Lower leg skin (tissue), 4 donors: ENCODE results near the gene GJC2. TPM values are rescaled to one million over a fixed set of nuclear protein-coding genes. Genes with fewer than 3 reads are reported as not detected.

Source experiments
- DNase-seq, 2 donors: peaks; one replicate each; pipeline ENCODE4 v3.0.0-alpha.2; 2019; ENCODE audit warnings: low spot score in 2 of 2
- H3K4me3 ChIP-seq: fragments of 200-600 bp; sonication (generic); 2 replicates; pipeline ENCODE4 v1.5.1; 2017; ENCODE audit warnings: mild to moderate bottlenecking, low read depth; ENCODE audit not compliant: poor library complexity, severe bottlenecking
- POLR2A ChIP-seq, 2 donors: fragments of 450-650 bp; IDR thresholded peaks; one replicate each; pipeline ENCODE4 v1.6.1; 2016 to 2017; ENCODE audit warnings: antibody characterized with exemption in 2 of 2, mild to moderate bottlenecking in 1 of 2, moderate library complexity in 1 of 2
- WGBS, 2 donors: methylation state at CpG; one replicate each; pipeline ENCODE4 v1.1.5; 2018; 5-methylcytosine and 5-hydroxymethylcytosine counted together
- intact Hi-C: fragments of 100-400 bp; cut with DNase I; formaldehyde crosslinking; loops from one replicate; pipeline ENCODE4 v1.15.0; 2023; ENCODE audit warnings: low total_unique reads
- total RNA-seq, 4 donors: library from RNA; depleted of rRNA; stranded (reverse); fragments of >200 nt; gene quantifications; one replicate each; pipeline ENCODE4 v1.1.0, GENCODE V29; 2016
- TF ChIP-seq, protein P1 (sequence below), 3 donors: fragments of 450-650 bp; IDR thresholded peaks; one replicate each; pipeline ENCODE4 v1.5.1; 2016; ENCODE audit warnings: antibody characterized with exemption in 3 of 3, mild to moderate bottlenecking in 3 of 3, moderate library complexity in 2 of 3

GJC2 gene
- total RNA-seq, 4 donors from 2014 or later, result 1.3 to 3.3 (median 2.6) TPM

DNA sequence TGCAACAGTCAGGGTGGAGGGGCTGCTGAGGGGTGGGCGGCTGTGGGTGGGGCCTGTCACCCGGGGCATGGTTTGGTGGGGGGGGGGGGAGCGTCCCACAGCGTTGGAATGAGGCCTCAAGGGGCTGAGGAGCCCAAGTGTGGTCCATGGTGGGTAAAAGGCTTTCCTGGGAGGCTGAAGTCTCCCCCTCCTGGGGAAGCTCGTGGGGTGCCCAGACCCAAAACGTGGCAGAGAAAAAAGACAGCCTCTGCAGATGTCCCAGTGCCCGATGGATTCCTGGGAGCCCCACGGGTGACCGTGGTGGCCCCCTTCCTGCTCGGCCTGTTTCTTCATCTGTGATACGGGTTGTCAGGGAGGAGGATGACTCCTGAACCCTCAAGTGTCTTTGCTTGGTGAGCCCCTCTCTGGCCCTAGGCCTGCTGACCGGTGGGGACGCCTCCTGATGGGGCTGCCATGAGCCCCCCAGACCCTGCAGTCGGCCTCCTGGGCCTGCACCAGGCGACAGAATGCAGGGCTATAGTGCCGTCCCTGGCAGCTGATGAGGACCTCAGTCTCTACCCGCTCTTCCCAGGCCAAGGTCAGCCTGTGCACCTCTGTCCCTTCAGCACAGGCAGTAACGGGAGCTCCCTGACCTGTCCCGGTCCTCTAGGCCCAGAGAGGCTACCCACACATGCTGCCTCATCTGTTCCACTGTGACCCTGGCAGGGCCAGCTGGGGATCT, 59.3 kb downstream of the GJC2 start:
- H3K4me3 ChIP-seq, result no peak overlapping the region
- 71 to 85% methylated on average over 12 to 15 of the region's 19 CpGs for WGBS, 2 donors
- intact Hi-C loops, result no loop called here
- no peak for TF ChIP-seq POLR2A (IDR thresholded peaks at IDR 0.05)
- TF ChIP-seq, protein P1, sequence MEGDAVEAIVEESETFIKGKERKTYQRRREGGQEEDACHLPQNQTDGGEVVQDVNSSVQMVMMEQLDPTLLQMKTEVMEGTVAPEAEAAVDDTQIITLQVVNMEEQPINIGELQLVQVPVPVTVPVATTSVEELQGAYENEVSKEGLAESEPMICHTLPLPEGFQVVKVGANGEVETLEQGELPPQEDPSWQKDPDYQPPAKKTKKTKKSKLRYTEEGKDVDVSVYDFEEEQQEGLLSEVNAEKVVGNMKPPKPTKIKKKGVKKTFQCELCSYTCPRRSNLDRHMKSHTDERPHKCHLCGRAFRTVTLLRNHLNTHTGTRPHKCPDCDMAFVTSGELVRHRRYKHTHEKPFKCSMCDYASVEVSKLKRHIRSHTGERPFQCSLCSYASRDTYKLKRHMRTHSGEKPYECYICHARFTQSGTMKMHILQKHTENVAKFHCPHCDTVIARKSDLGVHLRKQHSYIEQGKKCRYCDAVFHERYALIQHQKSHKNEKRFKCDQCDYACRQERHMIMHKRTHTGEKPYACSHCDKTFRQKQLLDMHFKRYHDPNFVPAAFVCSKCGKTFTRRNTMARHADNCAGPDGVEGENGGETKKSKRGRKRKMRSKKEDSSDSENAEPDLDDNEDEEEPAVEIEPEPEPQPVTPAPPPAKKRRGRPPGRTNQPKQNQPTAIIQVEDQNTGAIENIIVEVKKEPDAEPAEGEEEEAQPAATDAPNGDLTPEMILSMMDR (IDR thresholded peaks at IDR 0.05), result no peak
- DNase-seq, result peak in 1 of 2 donors; percentile 64

Other genes with a start within 250 kb of the GJC2 start
- 1 to 10 TPM in 2 of 4 donors, under 1 TPM in 2; 0.72 to 2.5 (median 1.2) TPM for gene WNT9A, start 202.0 kb upstream of the GJC2 start, total RNA-seq
- gene WNT3A, start 142.9 kb upstream of the GJC2 start, total RNA-seq, result 1 to 10 TPM; 1.9 to 4.1 (median 3.5) TPM
- gene ARF1, start 67.2 kb upstream of the GJC2 start, total RNA-seq, result 100 to 1,000 TPM; 242 to 326 (median 317) TPM
- 10 to 100 TPM; 16.9 to 37.0 (median 31.3) TPM for gene C1orf35, start 46.6 kb upstream of the GJC2 start, total RNA-seq
- 100 to 1,000 TPM in 1 of 4 donors, 10 to 100 TPM in 3; 59.1 to 100 (median 82.2) TPM for gene MRPL55, start 40.6 kb upstream of the GJC2 start, total RNA-seq
- gene GUK1, start 9.7 kb upstream of the GJC2 start, total RNA-seq, result 100 to 1,000 TPM; 359 to 470 (median 422) TPM
- gene IBA57, start 15.9 kb downstream of the GJC2 start, total RNA-seq, result 10 to 100 TPM in 3 of 4 donors, 1 to 10 TPM in 1; 9.4 to 16.0 (median 12.6) TPM
- gene OBSCN, start 58.1 kb downstream of the GJC2 start, total RNA-seq, result 10 to 100 TPM in 3 of 4 donors, 1 to 10 TPM in 1; 7.4 to 39.2 (median 18.5) TPM